Measurements from ENCODE around the gene GADD45B. TPM values are rescaled to one million over a fixed set of nuclear protein-coding genes. Genes with fewer than 3 reads are reported as not detected.

The GADD45B gene
- total and polyA plus RNA-seq, 2 of the 4 experiments (the other 2 are of a cell fraction) = 30.1 to 106 TPM

DNA sequence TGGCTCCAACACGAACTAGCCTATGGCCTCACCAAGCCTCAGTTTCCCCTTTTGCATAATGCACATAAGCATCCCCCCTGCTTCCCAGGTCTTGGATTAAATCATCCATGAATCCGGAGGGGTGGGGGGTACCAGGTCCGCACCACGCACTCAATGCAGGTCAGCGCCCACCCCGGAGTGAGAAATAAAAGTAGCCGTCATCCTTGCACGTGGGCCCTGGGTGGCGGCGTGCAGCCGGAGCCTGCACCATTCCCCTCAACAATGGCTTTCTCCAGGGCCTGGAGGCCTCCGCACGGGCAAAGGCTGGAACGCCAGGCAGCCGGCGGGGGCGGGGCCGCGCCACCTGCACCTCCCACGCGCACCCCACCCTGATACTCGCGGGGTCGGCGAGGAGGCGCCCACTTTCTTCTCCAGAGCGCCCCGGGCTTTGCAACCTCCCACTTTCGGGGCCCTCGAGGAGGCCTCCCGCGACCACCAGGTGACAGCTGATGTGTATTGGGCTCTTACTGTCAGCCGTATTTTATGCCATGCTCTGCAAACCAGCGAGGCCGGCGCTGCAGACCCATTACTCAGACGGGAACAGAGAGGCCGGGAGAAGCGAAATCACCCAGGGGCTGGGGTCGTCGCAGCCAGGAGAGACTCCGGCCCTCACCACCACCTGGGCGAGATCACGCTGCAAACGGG lies 767 bp upstream of the GADD45B start:
- Histone ChIP-seq H3K36me3 (ENCODE audit: control insufficient read depth, insufficient read depth, low read length) (peaks cover 4% of the 10 kb centered on the region; the same call in 1 of the 2 replicates), H3K4ac (ENCODE audit: low read depth, low read length) (peak overlapping the region; percentile 81), H4K91ac (ENCODE audit: insufficient read depth, low read depth, low read length) (peak overlapping the region; percentile 56), H3K4me1 (ENCODE audit: control insufficient read depth, insufficient read depth, low read length) (peaks cover 4% of the 10 kb centered on the region; the same call in 1 of the 2 replicates), H3K9me1 (ENCODE audit: insufficient read depth, low read length) (no peaks in the 10 kb centered on the region), H2BK15ac (ENCODE audit: low read depth, low read length) (no peak overlapping the region), H2BK120ac (ENCODE audit: low read depth, low read length) (peak overlapping the region; percentile 74), H3K9ac (ENCODE audit: low read depth, low read length) (peak overlapping the region; percentile 20; the same call in 1 of the 2 replicates), H2AK5ac (ENCODE audit: low read depth, low read length) (peak overlapping the region; percentile 24; the same call in 1 of the 2 replicates), H4K8ac (ENCODE audit: low read depth in 2 of 2, low read length in 2 of 2) (peak overlapping the region in 1 of 2 experiments; percentile 50; a peak in 2 of 4 replicates), H2BK5ac (ENCODE audit: low read depth, low read length, poor library complexity, severe bottlenecking) (peak overlapping the region; percentile 57), H3K4me2 (ENCODE audit: low read depth, low read length) (peak overlapping the region; percentile 90), H3K23ac (ENCODE audit: low read depth, low read length) (peak overlapping the region; percentile 54; the same call in 1 of the 2 replicates), H4K20me1 (ENCODE audit: insufficient read depth, low read length) (peaks cover 36% of the 10 kb centered on the region), H2AFZ (replicated peaks; ENCODE audit: low read length, poor library complexity) (peak overlapping the region; percentile 88), H3K4me3 (ENCODE audit: insufficient read depth, low read depth, low read length) (peak overlapping the region; percentile 41), H3K18ac (ENCODE audit: low read depth, low read length) (no peak overlapping the region), H3K9me3 (ENCODE audit: control insufficient read depth, insufficient read depth, low read length) (no peaks in the 10 kb centered on the region), H3K56ac (ENCODE audit: extremely low read depth, insufficient read depth, low read length) (peak overlapping the region; percentile 59; the same call in 1 of the 2 replicates), H3K27ac (ENCODE audit: insufficient read depth, low read length) (peak overlapping the region; percentile 38), H2BK20ac (ENCODE audit: low read depth, low read length) (peak overlapping the region; percentile 55), H2AK9ac (replicated peaks; ENCODE audit: low read depth, low read length, poor library complexity) (peak overlapping the region; percentile 53), H3K79me1 (ENCODE audit: low read depth in 1 of 2, low read length in 2 of 2) (peaks cover 0 to 19% of the 10 kb centered on the region in 2 experiments; a peak in 1 of 4 replicates), H4K5ac (ENCODE audit: low read depth, low read length) (no peak overlapping the region), H3K14ac (replicated peaks; ENCODE audit: low read depth, low read length) (peak overlapping the region; percentile 50), H3K27me3 (ENCODE audit: control insufficient read depth, insufficient read depth, low read length) (no peaks in the 10 kb centered on the region)
- DNase-seq (peak; percentile 48), ATAC-seq (ENCODE audit: low read depth) (peak; percentile 7)
- intact Hi-C loops (cut with micrococcal nuclease) (loop anchor here (2.0 to 10.0 kb wide), 2 partner anchors 128 to 270 kb away; partner anchors contain the start of gene SLC39A3), in situ Hi-C loops (cut with MboI; ENCODE audit: low sequenced_read_pairs) (loop anchor here (5.0 kb wide), 1 partner anchor 62 kb away; no protein-coding TSS in a partner anchor), dilution Hi-C loops (cut with HindIII; ENCODE audit: low sequenced_read_pairs, unreplicated experiment) (no loop called here)
- peak; percentile 84 for TF ChIP-seq BHLHE40 (IDR thresholded peaks at IDR 0.05; ENCODE audit: low read depth, low read length)
- TF ChIP-seq MXI1 (IDR thresholded peaks at IDR 0.05; ENCODE audit: borderline replicate concordance, low read depth, low read length) = peak; percentile 72
- TF ChIP-seq RFX5 (IDR thresholded peaks at IDR 0.05; ENCODE audit: low read depth, low read length) = no peak
- TF ChIP-seq, protein P1, sequence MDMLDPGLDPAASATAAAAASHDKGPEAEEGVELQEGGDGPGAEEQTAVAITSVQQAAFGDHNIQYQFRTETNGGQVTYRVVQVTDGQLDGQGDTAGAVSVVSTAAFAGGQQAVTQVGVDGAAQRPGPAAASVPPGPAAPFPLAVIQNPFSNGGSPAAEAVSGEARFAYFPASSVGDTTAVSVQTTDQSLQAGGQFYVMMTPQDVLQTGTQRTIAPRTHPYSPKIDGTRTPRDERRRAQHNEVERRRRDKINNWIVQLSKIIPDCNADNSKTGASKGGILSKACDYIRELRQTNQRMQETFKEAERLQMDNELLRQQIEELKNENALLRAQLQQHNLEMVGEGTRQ (IDR thresholded peaks at IDR 0.05; ENCODE audit: low read depth, low read length) = peak; percentile 19; the same call in 1 of the 2 replicates
- TF ChIP-seq RAD21 (IDR thresholded peaks at IDR 0.05; ENCODE audit: low read length) = peak; percentile 8; the same call in 1 of the 2 replicates
- TF ChIP-seq, protein P2, sequence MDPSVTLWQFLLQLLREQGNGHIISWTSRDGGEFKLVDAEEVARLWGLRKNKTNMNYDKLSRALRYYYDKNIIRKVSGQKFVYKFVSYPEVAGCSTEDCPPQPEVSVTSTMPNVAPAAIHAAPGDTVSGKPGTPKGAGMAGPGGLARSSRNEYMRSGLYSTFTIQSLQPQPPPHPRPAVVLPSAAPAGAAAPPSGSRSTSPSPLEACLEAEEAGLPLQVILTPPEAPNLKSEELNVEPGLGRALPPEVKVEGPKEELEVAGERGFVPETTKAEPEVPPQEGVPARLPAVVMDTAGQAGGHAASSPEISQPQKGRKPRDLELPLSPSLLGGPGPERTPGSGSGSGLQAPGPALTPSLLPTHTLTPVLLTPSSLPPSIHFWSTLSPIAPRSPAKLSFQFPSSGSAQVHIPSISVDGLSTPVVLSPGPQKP (IDR thresholded peaks at IDR 0.05; ENCODE audit: borderline replicate concordance, low read depth, low read length) = no peak
- no peak for TF ChIP-seq MAFK (IDR thresholded peaks at IDR 0.05; ENCODE audit: low read depth, low read length)
- no peak for TF ChIP-seq MAZ (IDR thresholded peaks at IDR 0.05; ENCODE audit: borderline replicate concordance, low read depth, low read length)
- WGBS, 2 experiments (ENCODE audit: extremely low coverage in 2 of 2, insufficient read length in 1 of 2) = 1% methylated on average over 16 of the region's 45 CpGs; no CpG with 5 or more reads in 1 of the 2 experiments
- CTCF ChIA-PET = interaction anchor here (0.6 to 2.1 kb wide), 3 partner anchors 12 to 136 kb away, joined by 3 to 16 read pairs (median 10); no protein-coding TSS in a partner anchor
- POLR2A ChIA-PET (ENCODE audit: unreplicated experiment) = interaction anchor here (0.6 to 3.3 kb wide), 14 partner anchors 12 to 136 kb away, joined by 3 to 63 read pairs (median 5); no protein-coding TSS in a partner anchor
- BruUV-seq (replicated peaks) = no TSS peak

Data from IMR-90 (cell line).